K562 (cell line): ENCODE results near the gene ACACB. TPM values are rescaled to one million over a fixed set of nuclear protein-coding genes. Genes with fewer than 3 reads are reported as not detected.

Source experiments
- ATAC-seq: fragments of 200-7000 bp; cut with Tn5 transposase; 3 replicates; pipeline ENCODE4 v1.9.1; 2020; ENCODE audit warnings: moderate library complexity
- BruUV-seq: library from RNA; stranded (reverse); fragments of 400-500 nt; replicated peaks from 2 replicates; lab custom pipeline; 2021; lab: Mats Ljungman, UMichigan
- CTCF ChIA-PET: fragments of 300-600 bp; formaldehyde crosslinking; extraction: SDS; loops from one replicate; lab custom pipeline; 2021; ENCODE audit warnings: low intra/inter-chr PET ratio; lab: Yijun Ruan, JAX
- POLR2A ChIA-PET: fragments of 300-600, 350-650 bp; sonication (Branson Sonifier 250); formaldehyde crosslinking; extraction: SDS; loops from one replicate; lab custom pipeline; 2021; ENCODE audit warnings: antibody characterized with exemption, inconsistent platforms; lab: Yijun Ruan, JAX
- DNase-seq, 4 experiments: peaks; one replicate each; pipeline versions ENCODE4 v3.0.0 to v3.0.0-alpha.2; 2011 to 2018; ENCODE audit warnings: low spot score in 3 of 4, mixed read lengths in 3 of 4; ENCODE audit errors: extremely low read depth in 1 of 4
- FAIRE-seq: peaks from 2 replicates; lab custom pipeline; 2011; peaks lifted over from hg19 to GRCh38; lab: Jason Lieb, UNC
- H2AFZ ChIP-seq: 2 replicates; pipeline ENCODE4 v1.6.0; 2011; ENCODE audit warnings: low read depth, low read length, control low read depth, inconsistent platforms
- H3K27ac ChIP-seq: fragments of 200-600 bp; 3 replicates; pipeline ENCODE4 v1.8.0; 2011; ENCODE audit warnings: low read depth, mild to moderate bottlenecking, control low read depth, inconsistent platforms, low read length, moderate library complexity, mixed read lengths; ENCODE audit errors: extremely low read depth
- H3K27me3 ChIP-seq, 2 experiments: fragments of 300-600 bp in 1 of 2; 2 replicates in 1 of 2; 3 replicates in 1 of 2; pipeline versions ENCODE4 v1.6.0 to v1.8.0; 2011; ENCODE audit warnings: inconsistent platforms in 2 of 2, low read length in 2 of 2, mild to moderate bottlenecking in 1 of 2, mixed read lengths in 1 of 2, moderate library complexity in 1 of 2; ENCODE audit not compliant: control insufficient read depth in 2 of 2, insufficient read depth in 2 of 2
- H3K36me3 ChIP-seq: fragments of 300-600 bp; 3 replicates; pipeline ENCODE4 v1.8.0; 2011; ENCODE audit warnings: mild to moderate bottlenecking, low read length, inconsistent platforms; ENCODE audit not compliant: control insufficient read depth, insufficient read depth
- H3K4me1 ChIP-seq, 2 experiments: fragments of 200-600 bp in 1 of 2; replicated peaks in 1 of 2; 2 replicates in 1 of 2; 3 replicates in 1 of 2; pipeline versions ENCODE4 v1.5.1 to v1.8.0; 2011; ENCODE audit warnings: inconsistent platforms in 2 of 2, low read length in 2 of 2, mild to moderate bottlenecking in 1 of 2, mixed read lengths in 1 of 2, moderate library complexity in 1 of 2; ENCODE audit not compliant: control insufficient read depth in 2 of 2, insufficient read depth in 2 of 2
- H3K4me2 ChIP-seq: 2 replicates; pipeline ENCODE4 v1.6.1; 2011; ENCODE audit warnings: low read length, control low read depth, inconsistent platforms, mixed read lengths; ENCODE audit not compliant: insufficient read depth
- H3K4me3 ChIP-seq: fragments of 200-600 bp; sonication (generic), shearing (Covaris generic); 2 replicates; pipeline ENCODE4 v1.5.1; 2016; ENCODE audit warnings: control low read depth, inconsistent platforms
- H3K79me2 ChIP-seq: fragments of 200-600 bp; 3 replicates; pipeline ENCODE4 v1.8.0; 2011; ENCODE audit warnings: low read length, inconsistent platforms; ENCODE audit not compliant: control insufficient read depth, insufficient read depth
- H3K9ac ChIP-seq, 2 experiments: 2 replicates each; pipeline versions ENCODE4 v1.6.0 to v1.6.1; 2011; ENCODE audit warnings: low read depth in 2 of 2, low read length in 2 of 2, control low read depth in 1 of 2, inconsistent platforms in 1 of 2, mild to moderate bottlenecking in 1 of 2, mixed read lengths in 1 of 2; ENCODE audit not compliant: insufficient read depth in 1 of 2
- H3K9me1 ChIP-seq: one replicate; pipeline ENCODE4 v1.6.0; 2011; ENCODE audit warnings: inconsistent platforms, mild to moderate bottlenecking, low read length, moderate library complexity; ENCODE audit not compliant: control insufficient read depth, insufficient read depth
- H3K9me3 ChIP-seq: replicated peaks from 2 replicates; pipeline ENCODE4 v1.5.1; 2011; ENCODE audit warnings: low read depth, low read length, inconsistent platforms; ENCODE audit not compliant: control insufficient read depth, insufficient read depth
- H4K20me1 ChIP-seq: replicated peaks from 2 replicates; pipeline ENCODE4 v1.6.1; 2011; ENCODE audit warnings: low read length, inconsistent platforms, mixed read lengths; ENCODE audit not compliant: control insufficient read depth, insufficient read depth
- ARID2 ChIP-seq: fragments of 450-650 bp; IDR thresholded peaks from 2 replicates; pipeline ENCODE4 v1.6.1; 2017; ENCODE audit warnings: antibody characterized with exemption, mild to moderate bottlenecking
- CTBP1 ChIP-seq: fragments of 450-650 bp; IDR thresholded peaks from 2 replicates; pipeline ENCODE4 v1.6.1; 2016; ENCODE audit warnings: borderline replicate concordance
- DDX20 ChIP-seq: fragments of 450-650 bp; IDR thresholded peaks from 2 replicates; pipeline ENCODE4 v1.6.1; 2016; ENCODE audit warnings: missing genetic modification characterization, low read depth, mild to moderate bottlenecking, missing compliant biosample characterization, moderate library complexity
- PHF21A ChIP-seq: fragments of 450-650 bp; IDR thresholded peaks from 2 replicates; pipeline ENCODE4 v1.6.1; 2017; ENCODE audit warnings: low read depth, borderline replicate concordance
- RBFOX2 ChIP-seq: fragments of 200-400 bp; formaldehyde crosslinking; IDR thresholded peaks from 2 replicates; pipeline ENCODE4 v1.6.1; 2017; ENCODE audit warnings: low read depth, mild to moderate bottlenecking, low read length, moderate library complexity
- ZNF431 ChIP-seq: sonication (generic); formaldehyde crosslinking; IDR thresholded peaks from 2 replicates; pipeline ENCODE4 v1.8.0; 2022; ENCODE audit warnings: mild to moderate bottlenecking, missing genetic modification reagents
- WGBS: fragments of 100-300 bp; shearing (Covaris generic); methylation state at CpG from one replicate; pipeline ENCODE4 v1.1.6; 2016; ENCODE audit warnings: low coverage, mixed read lengths; ENCODE audit not compliant: insufficient coverage; ENCODE audit errors: missing lambda C conversion rate; 5-methylcytosine and 5-hydroxymethylcytosine counted together
- in situ Hi-C: fragments of 300-500 bp; cut with MboI; formaldehyde crosslinking; loops from 4 replicates; pipeline ENCODE4 v1.15.0; 2018; ENCODE audit warnings: inconsistent platforms, mixed read lengths
- intact Hi-C: fragments of 100-400 bp; cut with micrococcal nuclease; formaldehyde crosslinking; loops from 2 replicates; pipeline ENCODE4 v1.14.2; 2022
- polyA plus RNA-seq, 8 experiments: library from polyadenylated mRNA; depleted of rRNA in 4 of 8; stranded (reverse) in 5 of 8; unstranded in 3 of 8; fragments of >200 nt; fragmentation: Nextera tagmentation in 2 of 8; fragmentation: Illumina TruSeq in 1 of 8; extraction: Ambion mirVana in 2 of 8; extraction: Trizol in 1 of 8; gene quantifications; 2 replicates each; pipeline versions ENCODE4 v1.2.1 to v1.2.3, GENCODE V29; 2011 to 2014; ENCODE audit warnings: inconsistent platforms in 1 of 8, missing spikeins in 1 of 8
- total RNA-seq, 7 experiments: library from RNA; depleted of rRNA in 6 of 7; stranded (reverse); fragments of >200 nt in 6 of 7; fragmentation: Illumina TruSeq in 2 of 7; extraction: Trizol in 2 of 7; gene quantifications; 2 replicates each; pipeline versions ENCODE4 v1.2.1 to v1.2.3, GENCODE V29; 2011 to 2021; ENCODE audit warnings: low replicate concordance in 1 of 7

ACACB gene
- total and polyA plus RNA-seq, 9 of the 15 experiments (the other 6 are each of a cell fraction or from before 2014, with no cell fraction given), result 0.10 to 2.5 (median 0.83) TPM

GRCh38 chr12:109307051-109307450 is 190.7 kb downstream of the ACACB start:
- Histone ChIP-seq H3K36me3 (no peaks in the 10 kb centered on the region), H3K79me2 (no peaks in the 10 kb centered on the region), H3K27ac (no peak overlapping the region), H3K4me1 (peaks cover 5 to 13% of the 10 kb centered on the region in 2 experiments; a peak in 3 of 5 replicates), H3K9me3 (no peaks in the 10 kb centered on the region), H3K9me1 (no peaks in the 10 kb centered on the region), H3K4me3 (no peak overlapping the region), H3K4me2 (no peak overlapping the region), H2AFZ (no peak overlapping the region), H4K20me1 (0 out of 2 replicates have a peak, but pooled peaks cover 4% of the 10 kb centered on the region), H3K9ac (no peak overlapping the region), H3K27me3 (peaks cover 46 to 58% of the 10 kb centered on the region in 2 experiments)
- WGBS, result 2% methylated on average over 6 of the region's 9 CpGs
- no TSS peak for BruUV-seq
- FAIRE-seq (no peak), DNase-seq (no peak), ATAC-seq (no peak)
- TF ChIP-seq RBFOX2 (no peak), DDX20 (tag) (no peak), ZNF431 (CRISPR knock-in tag) (no peak), PHF21A (no peak), CTBP1 (no peak), ARID2 (no peak)
- intact Hi-C loops (no loop called here), in situ Hi-C loops (no loop called here)
- ChIA-PET POLR2A (no interaction called here), CTCF (no interaction called here)
